ENCODE results near the gene SH3BP2. TPM values are rescaled to one million over a fixed set of nuclear protein-coding genes. Genes with fewer than 3 reads are reported as not detected.
A peak's percentile ranks its signal among the peaks of the same experiment; 100 is the strongest.

SH3BP2 gene
- total RNA-seq, 1 experiment from 2014 or later, result 9.6 TPM

DNA sequence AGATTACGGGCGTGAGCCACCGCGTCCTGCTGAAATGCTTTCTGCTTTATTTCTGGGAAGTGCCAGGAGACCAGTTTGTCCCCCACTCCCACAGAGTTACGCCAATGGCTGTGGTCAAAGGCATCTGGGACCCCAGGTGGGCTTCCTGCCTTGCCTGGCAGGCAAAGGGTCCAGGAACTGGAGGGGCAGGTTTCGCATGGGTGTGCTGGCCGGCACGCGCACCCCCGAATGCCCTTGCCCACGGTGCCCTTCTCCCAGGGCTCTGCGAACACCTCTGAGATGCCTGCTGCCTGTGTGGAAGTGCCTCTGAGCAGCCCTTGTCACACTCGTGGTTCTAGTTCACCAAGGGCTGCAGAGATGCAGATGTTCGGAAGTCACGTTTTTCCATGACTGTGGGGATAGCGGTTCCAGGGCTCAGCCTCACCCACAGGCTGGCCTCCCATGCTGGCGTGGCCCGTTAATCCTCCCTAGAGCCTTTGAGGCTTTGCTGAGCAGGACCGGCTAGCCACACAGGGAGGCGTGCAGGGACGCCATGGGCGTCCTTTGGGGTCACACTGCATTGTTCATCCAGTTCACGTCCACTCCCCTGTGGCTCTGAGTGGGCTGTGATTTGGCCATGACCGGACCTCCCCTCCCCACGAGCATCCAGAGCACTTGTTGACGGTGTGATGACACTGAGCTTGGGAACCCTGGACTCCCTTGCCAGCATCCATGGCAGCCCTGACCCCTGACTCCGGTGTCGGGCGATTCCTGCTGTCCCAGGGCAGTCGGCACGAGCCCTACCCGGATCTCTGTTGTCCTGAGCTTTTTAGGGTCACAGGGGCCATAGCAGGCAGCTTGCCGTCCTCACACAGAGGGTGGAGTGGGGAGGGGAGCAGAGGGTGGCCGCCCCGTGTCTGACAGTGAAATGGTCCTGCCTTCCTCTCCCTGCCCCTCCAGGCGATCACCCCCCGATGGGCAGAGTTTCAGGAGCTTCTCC is 38.0 kb downstream of the SH3BP2 start:
- Histone ChIP-seq H3K27me3 (no peaks in the 10 kb centered on the region), H3K4me3 (no peak overlapping the region), H3K9me3 (no peaks in the 10 kb centered on the region), H3K36me3 (no peaks in the 10 kb centered on the region)
- no peak for DNase-seq

DNA sequence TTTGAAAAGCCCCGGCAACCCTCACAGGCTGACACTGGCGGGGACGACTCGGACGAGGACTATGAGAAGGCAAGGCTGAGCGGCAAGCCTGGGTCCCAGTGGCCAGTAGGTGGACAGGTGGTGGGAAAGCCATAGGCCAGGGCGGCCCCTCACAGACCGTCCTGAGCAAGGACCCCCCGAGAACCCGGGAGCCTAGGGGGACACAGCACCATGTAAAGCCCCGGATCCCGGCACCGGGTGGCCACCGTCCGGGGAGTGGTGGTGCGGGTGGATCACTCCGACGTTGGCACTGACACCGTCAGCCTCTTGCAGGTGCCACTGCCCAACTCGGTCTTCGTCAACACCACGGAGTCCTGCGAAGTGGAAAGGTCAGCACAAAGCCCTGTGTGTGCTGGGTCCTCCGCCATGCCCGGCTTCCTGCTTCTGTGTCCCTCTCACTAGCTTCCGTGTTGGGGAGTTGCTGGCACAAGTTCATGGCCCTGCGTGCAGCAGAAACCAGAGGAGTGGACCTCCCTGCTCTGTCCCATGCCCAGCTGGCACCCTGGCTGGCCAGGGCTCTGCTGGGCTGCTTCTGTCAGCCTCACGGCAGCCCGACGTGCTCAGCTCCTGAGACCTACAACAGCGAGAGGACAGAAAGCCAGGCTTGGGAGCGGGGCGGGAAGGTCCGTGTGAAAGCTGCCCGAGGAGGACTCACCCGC is 38.9 kb downstream of the SH3BP2 start:
- no peak for DNase-seq
- Histone ChIP-seq H3K36me3 (no peaks in the 10 kb centered on the region), H3K27me3 (no peaks in the 10 kb centered on the region), H3K9me3 (no peaks in the 10 kb centered on the region), H3K4me3 (no peak overlapping the region)

DNA sequence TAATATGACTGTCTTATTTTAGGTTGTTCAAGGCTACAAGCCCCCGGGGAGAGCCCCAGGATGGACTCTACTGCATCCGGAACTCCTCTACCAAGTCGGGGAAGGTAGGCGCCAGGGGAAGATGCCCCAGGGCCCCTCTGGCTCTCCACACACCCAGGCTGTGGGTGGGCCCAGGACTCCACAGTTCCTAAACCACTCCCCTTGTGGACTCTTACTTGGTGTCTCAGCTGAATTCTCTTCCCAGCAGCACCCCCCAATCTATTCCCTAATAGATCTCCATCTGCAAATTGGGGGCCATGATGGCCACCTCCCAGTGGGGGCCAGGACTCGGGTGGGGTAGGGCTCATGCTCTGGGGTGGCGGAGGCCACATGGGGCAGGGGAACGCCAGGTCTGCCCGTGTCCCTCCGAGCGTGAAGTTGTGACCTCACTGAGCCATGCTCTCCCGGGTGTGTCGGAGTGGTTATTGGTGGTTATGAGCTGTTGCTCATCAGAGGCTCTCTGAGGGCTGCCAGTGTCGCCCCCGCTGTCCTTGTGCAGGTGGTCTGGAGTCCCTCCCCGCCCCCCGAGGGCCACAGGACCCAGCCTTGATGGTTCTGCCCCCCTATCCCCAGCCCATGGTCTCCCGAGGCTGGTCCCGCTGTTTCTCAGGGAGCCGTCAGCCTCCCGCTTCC is 39.6 kb downstream of the SH3BP2 start:
- H3K36me3 ChIP-seq, result no peaks in the 10 kb centered on the region

DNA sequence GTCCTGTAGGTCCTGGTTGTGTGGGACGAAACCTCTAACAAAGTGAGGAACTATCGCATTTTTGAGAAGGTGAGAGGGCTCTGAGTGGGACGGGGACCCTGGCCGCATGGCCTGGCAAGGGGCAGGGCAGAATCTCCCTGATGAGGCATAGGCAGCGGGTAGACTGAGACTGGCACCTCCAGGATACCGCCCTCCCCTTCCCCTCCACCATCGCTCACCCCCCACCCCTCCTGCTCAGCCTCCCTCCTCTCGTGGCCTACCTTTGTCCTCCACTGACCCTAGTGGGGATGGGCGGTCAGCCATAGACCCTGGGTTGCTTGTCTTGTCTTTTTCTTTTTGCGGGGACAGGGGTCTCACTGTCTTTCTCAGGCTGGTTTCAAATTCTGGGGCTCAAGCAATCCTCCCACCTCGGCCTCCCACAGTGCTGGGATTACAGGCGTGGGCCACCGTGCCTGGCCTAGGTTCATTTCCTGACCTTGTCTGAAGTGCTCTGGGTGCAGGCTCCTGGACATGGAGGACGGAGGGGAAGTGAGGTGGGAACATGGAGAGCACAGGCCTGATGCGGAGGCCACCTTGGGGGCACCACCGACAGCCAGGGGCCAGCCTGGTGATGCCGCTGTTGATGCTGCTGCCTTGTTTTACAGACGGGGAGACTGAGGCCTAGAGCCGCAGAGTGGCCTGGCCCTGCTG is 40.2 kb downstream of the SH3BP2 start:
- Histone ChIP-seq H3K4me3 (no peak overlapping the region), H3K36me3 (no peaks in the 10 kb centered on the region), H3K27me3 (no peaks in the 10 kb centered on the region), H3K9me3 (no peaks in the 10 kb centered on the region)
- no peak for DNase-seq

More for the DNA sequence above, 39.6 kb downstream of the SH3BP2 start:
- H3K27me3 ChIP-seq, result no peaks in the 10 kb centered on the region
- H3K4me3 ChIP-seq, result no peak overlapping the region
- no peaks in the 10 kb centered on the region for H3K9me3 ChIP-seq
- no peak for DNase-seq

DNA sequence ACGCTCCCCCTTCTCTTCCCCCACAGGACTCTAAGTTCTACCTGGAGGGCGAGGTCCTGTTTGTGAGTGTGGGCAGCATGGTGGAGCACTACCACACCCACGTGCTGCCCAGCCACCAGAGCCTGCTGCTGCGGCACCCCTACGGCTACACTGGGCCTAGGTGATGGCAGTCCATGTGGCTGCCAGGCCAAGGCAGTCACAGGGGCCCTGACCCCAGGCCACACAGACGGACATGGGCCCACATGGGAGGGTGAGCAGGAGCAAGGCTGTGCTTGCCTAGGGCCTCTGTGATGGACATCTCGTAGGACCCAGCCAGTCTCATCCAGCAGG is 40.8 kb downstream of the SH3BP2 start:
- H3K36me3 ChIP-seq, result no peaks in the 10 kb centered on the region
- H3K9me3 ChIP-seq, result no peaks in the 10 kb centered on the region
- no peaks in the 10 kb centered on the region for H3K27me3 ChIP-seq
- DNase-seq, result no peak
- no peak overlapping the region for H3K4me3 ChIP-seq

DNA sequence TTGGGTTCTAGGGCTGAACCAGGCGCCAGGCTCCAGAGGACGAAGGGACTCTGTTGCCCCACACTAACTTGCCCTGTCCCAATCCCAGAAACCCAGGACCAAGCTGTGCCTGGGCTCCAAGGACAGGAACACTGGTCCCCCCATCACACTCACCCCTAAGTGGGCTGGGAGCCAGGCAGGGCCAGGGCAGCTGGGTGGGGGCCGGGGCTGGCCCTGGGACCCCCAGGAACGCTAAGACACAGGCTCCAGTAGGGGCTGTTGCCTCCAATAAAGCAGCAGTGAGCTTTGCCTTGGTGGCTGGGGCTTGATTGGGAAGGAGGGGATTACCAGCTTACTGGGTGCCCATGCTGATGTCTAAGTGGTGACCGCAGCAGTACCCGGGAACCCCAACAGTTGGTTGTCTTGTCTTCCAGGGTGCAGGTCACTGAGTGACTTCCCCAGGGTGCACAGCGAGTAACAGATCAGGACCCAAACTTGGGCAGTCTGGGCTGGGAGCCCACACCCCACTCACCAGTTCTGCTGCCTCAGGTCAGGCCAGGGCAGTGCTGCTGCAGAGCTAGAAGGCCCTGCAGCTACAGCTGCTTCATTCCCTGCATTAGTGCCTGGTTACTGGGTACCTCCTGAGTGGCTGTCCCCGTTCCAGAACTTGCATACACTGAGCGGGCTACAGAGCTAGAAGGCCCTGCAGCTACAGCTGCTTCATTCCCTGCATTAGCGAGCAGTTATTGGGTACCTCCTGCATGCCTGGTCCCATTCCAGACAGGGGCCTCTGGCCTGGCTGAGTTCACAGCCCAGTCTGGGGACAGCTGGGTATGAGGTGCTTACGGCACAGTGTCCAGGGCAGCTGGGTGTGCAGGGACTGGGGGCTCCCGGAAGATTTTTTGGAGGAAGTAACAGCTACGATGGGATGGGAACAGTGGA is 41.4 kb downstream of the SH3BP2 start:
- Histone ChIP-seq H3K36me3 (no peaks in the 10 kb centered on the region), H3K4me3 (no peak overlapping the region), H3K27me3 (no peaks in the 10 kb centered on the region), H3K9me3 (no peaks in the 10 kb centered on the region)
- DNase-seq, result no peak

DNA sequence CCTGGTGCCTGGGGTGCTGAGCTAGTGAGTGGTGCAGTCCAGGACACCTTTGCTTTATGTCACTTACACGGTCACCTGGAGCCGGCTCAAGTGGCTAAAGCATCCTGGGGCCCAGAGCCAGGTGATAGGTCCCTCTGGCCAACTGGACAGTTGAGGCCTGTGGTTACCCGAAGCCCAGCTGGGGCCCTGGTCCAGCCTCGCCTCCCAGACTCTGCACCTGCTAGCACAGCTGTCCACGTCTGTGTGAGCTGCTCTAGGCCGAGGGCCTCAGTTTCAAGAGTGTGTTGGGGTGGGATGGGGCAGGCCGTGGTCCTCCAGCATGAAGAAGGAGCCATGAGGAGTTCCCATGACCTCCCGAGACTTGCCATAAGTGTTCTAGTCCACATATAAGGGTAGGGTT is 43.1 kb downstream of the SH3BP2 start:
- DNase-seq, result no peak

DNA sequence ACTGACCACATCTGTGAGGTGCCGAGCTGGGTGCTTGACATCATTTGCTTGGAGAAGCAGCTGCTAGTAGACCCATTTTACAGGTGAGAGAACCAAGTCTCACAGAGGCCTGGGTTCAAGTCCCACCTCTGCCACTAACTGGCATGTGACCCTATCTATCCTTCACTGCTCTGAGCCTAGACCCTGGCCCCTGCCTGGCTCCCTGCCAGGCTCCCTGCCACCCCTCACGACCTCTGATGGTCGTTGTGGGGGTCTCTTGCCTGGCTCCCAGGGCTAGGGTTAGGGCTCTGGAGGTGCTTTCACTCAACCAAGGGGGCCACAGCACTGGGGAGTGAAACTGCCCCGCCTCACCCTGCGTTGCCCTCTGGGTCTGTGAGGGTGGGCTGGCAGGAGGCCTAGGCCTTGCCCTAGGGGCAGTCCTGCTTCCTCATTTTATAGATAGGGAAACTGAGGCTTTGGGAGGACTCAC is 43.5 kb downstream of the SH3BP2 start:
- no peak overlapping the region for H3K4me3 ChIP-seq
- no peaks in the 10 kb centered on the region for H3K27me3 ChIP-seq
- no peaks in the 10 kb centered on the region for H3K9me3 ChIP-seq
- no peak for DNase-seq
- no peaks in the 10 kb centered on the region for H3K36me3 ChIP-seq

More for the DNA sequence above, 43.1 kb downstream of the SH3BP2 start:
- no peaks in the 10 kb centered on the region for H3K9me3 ChIP-seq
- H3K36me3 ChIP-seq, result no peaks in the 10 kb centered on the region
- H3K27me3 ChIP-seq, result no peaks in the 10 kb centered on the region
- H3K4me3 ChIP-seq, result no peak overlapping the region

DNA sequence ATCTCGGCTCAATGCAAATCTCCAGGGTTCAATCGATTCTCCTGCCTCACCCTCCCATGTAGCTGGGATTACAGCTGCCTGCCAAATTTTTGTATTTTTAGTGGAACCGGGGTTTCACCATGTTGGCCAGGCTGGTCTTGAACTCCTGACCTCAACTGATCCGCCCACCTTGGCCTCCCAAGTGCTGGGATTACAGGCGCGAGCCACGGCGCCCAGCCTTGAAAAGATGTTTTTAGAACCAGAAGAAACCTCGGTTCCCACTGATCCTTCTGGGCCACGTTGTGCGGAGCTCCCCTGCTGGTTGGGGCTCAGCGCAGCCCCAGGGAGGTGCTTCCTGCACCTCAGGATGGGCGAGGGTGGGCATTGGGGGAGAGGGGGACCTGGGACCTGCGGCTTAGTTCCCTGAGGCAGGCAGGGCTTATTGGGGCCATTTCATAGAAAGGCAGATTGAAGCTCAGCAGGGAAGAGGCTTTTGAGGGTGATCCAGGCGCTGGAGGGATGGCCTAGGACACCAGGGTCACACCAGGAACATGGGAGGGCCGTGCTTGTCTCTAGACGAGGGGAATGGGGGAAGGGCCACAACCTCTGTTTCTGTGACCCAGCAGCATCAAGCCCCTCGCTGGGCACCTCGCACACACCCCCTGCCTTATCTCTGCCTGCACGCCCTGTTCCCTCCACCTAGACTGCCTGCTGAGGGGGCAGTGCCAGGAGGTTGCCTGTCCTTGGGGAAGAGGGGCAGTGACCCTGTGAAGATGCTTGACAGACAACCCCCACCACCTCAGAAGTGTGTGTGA is 44.4 kb downstream of the SH3BP2 start:
- no peaks in the 10 kb centered on the region for H3K9me3 ChIP-seq
- H3K27me3 ChIP-seq, result no peaks in the 10 kb centered on the region
- H3K4me3 ChIP-seq, result no peak overlapping the region
- DNase-seq, result no peak
- no peaks in the 10 kb centered on the region for H3K36me3 ChIP-seq

DNA sequence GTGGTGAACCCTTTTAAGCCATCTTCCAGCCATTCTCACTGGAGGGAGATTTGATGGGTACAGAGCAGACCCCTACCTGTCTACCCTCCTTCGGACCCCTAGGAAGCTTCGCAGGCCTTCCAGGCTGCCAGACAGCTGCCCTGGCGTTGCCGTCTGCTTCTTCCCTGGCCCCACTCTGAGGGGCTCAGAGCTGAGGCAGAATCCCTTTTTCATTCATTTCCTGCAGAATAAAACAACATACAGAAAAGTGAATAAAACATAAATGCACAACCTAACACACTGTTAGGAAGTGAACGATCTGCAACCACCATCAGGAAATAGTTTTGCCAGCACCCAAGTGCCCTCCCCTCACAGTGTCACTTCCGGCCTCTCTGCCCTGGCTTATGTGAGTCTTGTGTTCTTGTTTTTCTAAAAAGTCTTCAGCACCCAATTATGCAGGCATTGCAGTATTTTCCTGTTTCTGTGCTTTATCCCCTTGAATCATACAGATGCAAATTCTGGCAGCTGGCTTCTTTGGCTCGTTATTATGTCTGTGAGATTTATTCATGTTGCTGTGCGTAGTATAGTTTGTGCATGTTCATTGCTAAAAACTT is 45.1 kb downstream of the SH3BP2 start:
- no peaks in the 10 kb centered on the region for H3K36me3 ChIP-seq
- H3K4me3 ChIP-seq, result no peak overlapping the region
- H3K27me3 ChIP-seq, result no peaks in the 10 kb centered on the region
- H3K9me3 ChIP-seq, result no peaks in the 10 kb centered on the region
- DNase-seq, result no peak

DNA sequence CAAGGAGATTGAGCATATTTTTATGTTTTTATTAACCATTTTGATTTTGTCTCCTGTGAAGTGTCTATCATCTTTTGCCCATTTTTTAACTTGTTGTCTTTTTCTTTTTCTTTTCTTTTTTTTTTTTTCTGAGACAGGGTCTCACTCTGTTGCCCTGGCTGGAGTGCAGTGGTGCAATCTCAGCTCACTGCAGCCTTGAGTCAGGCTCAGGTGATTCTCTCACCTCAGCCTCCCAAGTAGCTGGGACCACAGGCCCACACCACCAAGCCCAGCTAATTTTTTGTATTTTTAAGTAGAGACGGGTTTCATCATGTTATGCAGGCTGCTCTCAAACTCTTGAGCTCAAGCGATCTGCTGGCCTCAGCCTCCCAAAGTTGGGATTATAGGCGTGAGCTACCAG is 46.2 kb downstream of the SH3BP2 start:
- H3K9me3 ChIP-seq, result no peaks in the 10 kb centered on the region
- H3K36me3 ChIP-seq, result no peaks in the 10 kb centered on the region
- no peaks in the 10 kb centered on the region for H3K27me3 ChIP-seq
- no peak overlapping the region for H3K4me3 ChIP-seq
- no peak for DNase-seq

DNA sequence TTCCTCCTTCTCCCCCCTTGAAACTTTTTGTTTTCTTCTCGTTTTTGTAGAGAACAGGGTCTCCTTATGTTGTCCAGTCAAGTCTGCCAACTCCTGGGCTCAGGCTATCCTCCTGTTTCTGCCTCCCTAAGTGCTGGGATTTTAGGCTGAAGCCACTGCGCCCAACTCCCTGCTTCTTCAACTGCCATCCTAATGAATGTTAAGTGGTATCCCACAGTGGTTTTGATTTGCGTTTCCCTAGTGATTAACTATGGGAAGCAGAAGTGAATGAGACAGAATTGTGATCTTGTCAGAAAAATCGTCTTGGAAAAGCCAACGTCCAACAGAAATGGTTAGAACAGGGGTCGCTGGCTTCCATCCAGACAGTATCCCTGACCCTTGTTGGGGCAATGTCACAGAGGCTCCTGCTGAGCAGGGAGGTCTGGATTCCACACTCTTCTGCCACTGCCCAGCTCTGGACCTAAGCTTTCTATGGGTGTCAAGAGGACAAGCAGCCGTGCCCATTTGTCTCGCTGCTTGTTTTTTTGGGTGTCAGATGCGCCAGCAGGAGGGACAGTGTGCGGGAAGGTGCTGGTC is 49.9 kb downstream of the SH3BP2 start:
- Histone ChIP-seq H3K9me3 (no peaks in the 10 kb centered on the region), H3K4me3 (peak overlapping the region; percentile 69), H3K36me3 (no peaks in the 10 kb centered on the region), H3K27me3 (no peaks in the 10 kb centered on the region)
- no peak for DNase-seq

DNA sequence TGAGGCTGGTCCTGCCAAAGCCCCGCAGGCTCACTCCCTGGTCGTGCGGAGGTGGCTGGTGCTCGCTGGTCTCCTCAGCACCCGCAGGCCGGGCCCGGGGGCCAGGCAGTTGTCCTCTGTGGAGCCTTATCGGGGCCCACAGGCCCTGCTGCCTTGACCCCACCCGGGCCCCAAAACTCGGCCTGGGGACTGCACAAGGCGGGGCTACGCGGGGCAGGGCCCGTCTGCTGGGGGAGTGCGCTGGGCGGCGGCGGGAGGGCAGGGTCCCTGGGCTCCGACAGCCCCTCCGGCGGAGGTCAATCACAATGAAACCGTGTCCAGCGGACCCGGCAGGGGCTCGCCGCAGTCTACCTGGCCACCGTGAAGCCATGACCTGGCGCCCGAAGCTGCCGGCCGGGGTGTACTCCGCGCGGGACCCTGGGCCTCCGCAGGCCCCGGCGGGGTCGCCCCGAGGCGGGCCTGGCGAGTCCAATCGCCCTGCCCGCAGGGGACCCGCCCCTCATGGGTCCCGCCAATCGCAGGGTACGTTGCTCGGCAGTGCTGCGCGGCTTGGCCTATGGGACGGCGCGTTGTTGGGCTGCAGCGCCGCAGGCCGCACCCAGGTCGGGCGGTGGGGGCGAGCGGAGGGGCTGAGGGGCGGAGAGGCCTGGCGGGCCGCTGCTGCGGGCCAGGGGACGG is 50.5 kb downstream of the SH3BP2 start, which contains the start of gene ADD1:
ADD1 (plus strand) TSS at position 582 of the 678 bp plus-strand sequence. CDS start 32,072 bp downstream, outside the sequence.
- Histone ChIP-seq H3K36me3 (no peaks in the 10 kb centered on the region), H3K27me3 (no peaks in the 10 kb centered on the region), H3K9me3 (no peaks in the 10 kb centered on the region), H3K4me3 (peak within 1 kb of the TSS; percentile 69)
- peak; percentile 83 for DNase-seq
